GM18511 (cell line): ENCODE measurements around the gene MECR.
"Not testable (repeated sequence)": the region's sequence is repeated elsewhere in the genome, so short reads cannot be mapped to it uniquely, and the experiment has no call there.

Source experiments
- ATAC-seq: cut with Tn5 transposase; IDR thresholded peaks from one replicate; pipeline ENCODE4 v1.9.1; 2021; ENCODE audit warnings: mild to moderate bottlenecking, moderate library complexity; ENCODE audit not compliant: unreplicated experiment

The MECR gene

GRCh38 chr1:29236712-29237128, 6.0 kb upstream of the MECR start:
- ATAC-seq: no peak

- ATAC-seq: peak; percentile 71
Measured at GRCh38 chr1:29235955-29236711, 5.4 kb upstream of the MECR start, which contains the start of gene PTPRU. PTPRU (plus strand) TSS chr1:29236522; CDS start chr1:29236645, 123 bp downstream.

GRCh38 chr1:29234881-29235280, 4.1 kb upstream of the MECR start:
- not testable (repeated sequence) for ATAC-seq

GRCh38 chr1:29234471-29234870, 3.7 kb upstream of the MECR start:
- no peak for ATAC-seq

GRCh38 chr1:29233693-29234092, 3.0 kb upstream of the MECR start:
- ATAC-seq: no peak

GRCh38 chr1:29232387-29232786, 1.7 kb upstream of the MECR start:
- no peak for ATAC-seq

- no peak for ATAC-seq
Measured at GRCh38 chr1:29230204-29230552, 556 bp downstream of the MECR start.

GRCh38 chr1:29227511-29227910, 3.2 kb downstream of the MECR start:
- no peak for ATAC-seq

GRCh38 chr1:29225361-29225760, 5.4 kb downstream of the MECR start:
- no peak for ATAC-seq

- ATAC-seq: no peak
Measured at GRCh38 chr1:29224356-29224837, 6.3 kb downstream of the MECR start.

- ATAC-seq: no peak
Measured at GRCh38 chr1:29223521-29223920, 7.2 kb downstream of the MECR start.

- ATAC-seq: no peak
Measured at GRCh38 chr1:29222686-29223085, 8.0 kb downstream of the MECR start.

GRCh38 chr1:29222260-29222659, 8.5 kb downstream of the MECR start:
- ATAC-seq: not testable (repeated sequence)

- ATAC-seq: no peak
Measured at GRCh38 chr1:29221296-29221695, 9.4 kb downstream of the MECR start.

GRCh38 chr1:29218223-29218622, 12.5 kb downstream of the MECR start:
- ATAC-seq: no peak

GRCh38 chr1:29217633-29218032, 13.1 kb downstream of the MECR start:
- ATAC-seq: no peak

GRCh38 chr1:29213055-29213454, 17.7 kb downstream of the MECR start:
- no peak for ATAC-seq

- ATAC-seq: no peak
Measured at GRCh38 chr1:29211086-29212030, 19.4 kb downstream of the MECR start.

GRCh38 chr1:29210278-29211085, 20.3 kb downstream of the MECR start:
- ATAC-seq: peak; percentile 61

GRCh38 chr1:29209173-29209572, 21.6 kb downstream of the MECR start:
- no peak for ATAC-seq

- no peak for ATAC-seq
Measured at GRCh38 chr1:29208442-29208841, 22.3 kb downstream of the MECR start.
